NK-92 (cell line): ENCODE results near the gene ZSCAN2.

Experiments
- DNase-seq: peaks from one replicate; lab custom pipeline; 2025; ENCODE audit not compliant: unreplicated experiment; lab: John Stamatoyannopoulos, UW

ZSCAN2 gene

DNA sequence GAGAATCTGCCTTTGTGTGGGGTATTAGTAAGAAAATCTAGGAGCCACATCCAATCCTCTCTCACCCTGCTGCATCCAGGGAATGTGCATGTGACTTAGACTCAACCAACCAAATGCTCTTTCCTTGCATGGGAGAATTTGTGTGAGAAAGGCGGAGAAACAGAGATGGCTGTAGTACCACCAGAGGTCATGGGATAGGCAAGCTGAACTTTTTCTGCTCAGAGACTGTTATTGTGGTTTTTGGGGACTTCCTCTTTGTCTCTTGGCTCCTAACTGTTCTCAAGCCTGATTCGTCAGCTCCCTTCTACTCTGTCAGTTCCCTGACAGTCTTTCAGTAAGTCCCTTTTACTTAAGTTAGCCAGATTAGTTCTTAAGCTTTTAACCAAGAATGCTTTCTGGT is 2.6 kb upstream of the ZSCAN2 start:
- DNase-seq, result no peak

- DNase-seq, result no peak
Observed at GRCh38 chr15:84598993-84599392, 1.8 kb upstream of the ZSCAN2 start.

DNA sequence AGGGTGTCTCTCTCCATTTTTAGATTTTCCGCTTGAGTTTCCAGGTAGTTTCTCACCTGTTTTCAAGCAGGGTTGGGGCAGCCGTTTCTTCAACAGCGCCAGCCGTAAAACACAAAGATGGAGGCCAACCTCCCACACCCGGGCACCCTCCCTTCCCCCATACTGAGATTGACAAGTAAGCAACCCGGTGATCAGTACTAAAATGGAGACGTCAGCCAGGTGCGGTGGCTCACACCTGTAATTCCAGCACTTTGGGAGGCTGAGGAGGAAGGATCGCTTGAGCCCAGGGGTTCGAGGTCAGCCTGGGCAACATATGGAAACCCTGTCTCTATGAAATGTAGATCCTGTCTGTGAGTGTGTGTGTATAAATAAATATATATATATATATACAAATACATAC is 903 bp upstream of the ZSCAN2 start:
- no peak for DNase-seq

DNA sequence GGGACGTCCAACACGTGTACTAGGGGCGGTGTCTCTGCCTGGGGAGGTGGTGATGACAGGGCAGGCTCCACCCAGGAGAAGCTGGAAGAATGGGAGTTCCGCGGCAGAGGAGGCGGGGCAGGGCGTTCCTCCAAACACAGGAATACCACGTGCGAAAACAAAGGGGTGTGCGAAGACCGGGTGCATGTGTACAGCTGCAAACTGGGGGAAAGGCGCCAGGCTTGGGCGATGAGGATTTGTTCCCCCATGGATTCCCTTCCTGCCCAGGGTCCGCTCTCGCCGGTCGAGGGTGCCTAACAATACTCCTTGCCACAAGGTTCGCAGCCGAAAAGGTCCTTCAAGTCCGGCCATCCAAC is 500 bp upstream of the ZSCAN2 start:
- DNase-seq, result no peak

- DNase-seq, result no peak
Observed at GRCh38 chr15:84601555-84601838, 688 bp downstream of the ZSCAN2 start.

DNA sequence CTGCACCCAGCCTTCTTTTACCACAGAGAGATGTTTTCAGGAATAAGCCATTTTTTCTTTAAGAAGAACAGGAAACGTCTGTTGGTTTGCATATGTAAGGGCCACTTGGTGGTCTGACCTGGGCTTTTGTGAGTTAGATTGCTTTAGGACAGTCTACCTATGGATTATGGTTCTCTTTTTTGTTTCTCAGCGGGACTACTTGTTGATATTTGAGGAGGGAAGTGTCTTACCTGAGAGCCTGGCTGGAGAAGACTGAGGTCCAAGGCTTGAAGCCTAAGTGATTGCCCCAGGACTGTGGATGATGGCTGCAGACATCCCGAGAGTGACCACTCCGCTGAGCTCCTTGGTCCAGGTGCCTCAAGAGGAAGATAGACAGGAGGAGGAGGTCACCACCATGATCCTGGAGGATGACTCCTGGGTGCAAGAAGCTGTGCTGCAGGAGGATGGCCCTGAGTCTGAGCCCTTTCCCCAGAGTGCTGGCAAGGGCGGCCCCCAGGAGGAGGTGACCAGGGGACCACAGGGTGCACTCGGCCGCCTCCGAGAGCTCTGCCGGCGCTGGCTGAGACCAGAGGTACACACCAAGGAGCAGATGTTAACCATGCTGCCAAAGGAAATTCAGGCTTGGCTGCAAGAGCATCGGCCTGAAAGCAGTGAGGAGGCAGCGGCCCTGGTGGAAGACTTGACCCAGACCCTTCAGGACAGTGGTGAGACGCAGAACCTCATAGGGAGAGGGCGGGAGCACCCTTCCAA is 3.0 kb downstream of the ZSCAN2 start:
- no peak for DNase-seq

DNA sequence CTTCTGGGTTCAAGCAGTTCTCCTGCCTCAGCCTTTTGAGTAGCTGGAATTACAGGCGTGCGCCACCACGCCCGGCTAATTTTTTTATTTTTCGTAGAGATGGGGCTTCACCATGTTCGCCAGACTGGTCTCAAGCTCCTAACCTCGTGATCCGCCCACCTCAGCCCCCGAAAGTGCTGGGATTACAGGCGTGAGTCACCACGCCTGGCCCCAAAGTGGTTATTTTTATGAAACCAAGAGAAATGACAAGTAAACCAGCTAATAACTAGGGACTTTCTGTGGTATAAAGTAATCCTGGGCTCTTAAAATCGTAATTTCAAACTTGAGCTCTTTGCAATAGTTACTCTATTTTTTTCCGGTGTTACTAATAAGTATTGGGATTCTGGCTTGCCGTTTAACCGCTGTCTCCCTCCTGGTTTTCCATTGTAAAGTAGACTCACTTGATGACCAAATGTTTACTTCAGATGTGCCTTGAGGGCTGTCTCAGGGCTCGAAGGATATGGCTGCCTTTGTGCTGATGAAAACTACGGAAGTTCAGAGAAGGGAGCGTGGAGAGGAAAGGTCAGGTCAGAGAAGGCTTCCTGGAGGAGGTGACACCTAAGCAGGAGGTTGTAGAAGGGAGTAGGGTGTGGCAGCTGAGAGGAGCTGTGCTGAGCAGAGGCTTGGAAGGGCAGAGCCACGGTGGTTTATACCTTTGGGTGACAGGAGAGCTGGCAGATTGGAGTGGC is 4.2 kb downstream of the ZSCAN2 start:
- no peak for DNase-seq

DNA sequence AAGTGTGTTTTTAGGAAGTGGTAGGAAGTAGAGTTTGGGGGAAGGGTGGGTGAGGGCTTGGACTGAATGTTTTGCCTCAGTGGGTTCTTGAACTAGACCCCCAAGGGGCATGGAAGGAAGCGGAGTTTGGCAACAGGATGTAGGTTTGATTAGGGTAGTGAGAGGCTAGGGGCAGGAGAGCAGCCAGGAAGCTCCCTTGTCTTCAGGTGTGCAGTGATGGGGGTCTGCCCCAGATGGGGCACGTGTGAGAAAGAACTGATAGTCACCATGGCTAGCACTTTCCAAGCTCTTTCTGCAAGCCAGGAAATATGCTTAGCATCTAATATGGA is 4.7 kb downstream of the ZSCAN2 start:
- no peak for DNase-seq

DNA sequence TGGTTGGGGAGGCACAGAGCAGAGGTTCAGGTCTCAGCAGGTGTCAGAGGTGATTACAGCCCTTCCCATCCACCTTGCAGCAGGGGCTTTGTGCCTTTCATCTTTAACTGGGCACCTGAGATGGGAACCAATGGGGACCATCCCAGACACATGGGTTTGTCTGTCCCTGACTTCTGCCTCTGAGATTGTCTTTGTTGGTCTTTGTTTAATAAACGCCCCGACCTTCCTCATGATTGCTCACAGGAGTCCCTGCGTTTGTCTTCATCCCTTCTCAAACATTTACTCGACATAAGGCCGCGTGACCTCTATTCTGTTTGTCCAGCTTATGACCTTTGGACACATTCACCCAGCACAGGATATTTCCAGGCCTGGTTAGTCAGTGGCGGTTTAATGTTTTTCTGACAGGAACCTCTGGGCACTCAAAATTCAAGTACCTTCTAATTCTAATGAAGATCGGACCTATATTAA is 5.9 kb downstream of the ZSCAN2 start:
- DNase-seq, result no peak

DNA sequence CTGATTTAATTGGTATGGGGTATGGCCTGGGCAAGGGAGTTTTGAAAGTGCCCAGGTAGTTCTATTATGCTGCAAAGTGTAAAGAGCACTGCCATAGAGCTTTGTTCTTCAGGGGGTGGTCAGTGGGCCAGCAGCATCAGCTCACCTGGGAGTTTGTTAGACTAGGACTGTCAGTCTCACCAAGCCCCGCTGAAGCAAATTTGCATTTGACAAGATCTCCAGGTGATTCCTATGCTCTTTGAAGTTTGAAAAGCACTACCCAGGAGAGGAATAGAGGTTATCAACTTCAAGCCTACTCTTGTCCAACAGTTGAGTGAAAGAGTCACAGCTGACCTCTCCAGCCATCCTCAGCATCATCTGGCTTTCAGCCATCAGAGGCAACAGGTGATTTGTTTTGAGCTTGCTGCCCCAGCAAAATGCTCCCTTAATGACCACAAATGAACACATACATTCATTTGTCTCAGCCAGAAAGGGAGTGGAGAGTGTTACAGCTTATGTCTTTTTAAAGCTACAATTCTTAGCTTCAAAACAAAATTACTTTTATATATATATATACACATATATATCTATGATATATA is 8.0 kb downstream of the ZSCAN2 start:
- no peak for DNase-seq

- DNase-seq, result no peak
Observed at GRCh38 chr15:84609818-84610525, 9.2 kb downstream of the ZSCAN2 start.

DNA sequence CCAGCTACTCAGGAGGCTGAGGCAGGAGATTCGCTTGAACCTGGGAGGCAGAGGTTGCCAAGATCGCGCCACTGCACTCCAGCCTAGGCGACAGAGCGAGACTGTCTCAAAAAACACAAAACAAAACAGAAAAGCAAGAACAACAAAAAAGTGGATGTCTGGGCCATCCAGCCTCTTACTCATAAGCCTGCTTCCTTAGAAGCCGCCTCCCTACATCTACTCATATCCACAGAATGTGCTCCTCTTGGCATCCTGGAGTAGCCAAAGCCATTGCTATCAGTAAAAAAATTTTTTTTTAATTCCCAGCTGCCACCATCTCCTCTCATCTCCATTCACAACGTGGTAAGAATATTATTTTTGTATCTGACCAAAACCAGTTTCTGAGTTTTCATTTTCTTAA is 10.8 kb downstream of the ZSCAN2 start:
- no peak for DNase-seq

DNA sequence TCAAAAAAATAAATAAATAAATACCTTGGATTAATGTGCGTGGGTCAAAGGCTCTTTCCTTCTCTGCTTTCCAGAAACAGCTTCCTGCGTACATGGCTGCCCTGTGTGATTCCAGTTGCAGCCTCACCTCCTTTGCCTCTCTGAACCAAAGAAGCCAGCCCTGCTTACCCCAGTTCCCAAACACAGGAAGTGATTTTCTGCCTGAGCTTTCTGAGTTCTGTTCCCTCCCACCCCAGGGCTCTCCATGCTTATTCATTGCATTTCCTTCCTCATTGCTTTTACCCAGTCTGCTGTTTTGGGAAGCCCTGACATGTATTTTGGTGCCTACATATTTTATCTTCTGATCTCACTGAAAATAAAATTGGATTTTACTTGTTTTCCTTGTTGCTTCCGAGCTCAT is 15.4 kb downstream of the ZSCAN2 start:
- DNase-seq, result no peak

DNA sequence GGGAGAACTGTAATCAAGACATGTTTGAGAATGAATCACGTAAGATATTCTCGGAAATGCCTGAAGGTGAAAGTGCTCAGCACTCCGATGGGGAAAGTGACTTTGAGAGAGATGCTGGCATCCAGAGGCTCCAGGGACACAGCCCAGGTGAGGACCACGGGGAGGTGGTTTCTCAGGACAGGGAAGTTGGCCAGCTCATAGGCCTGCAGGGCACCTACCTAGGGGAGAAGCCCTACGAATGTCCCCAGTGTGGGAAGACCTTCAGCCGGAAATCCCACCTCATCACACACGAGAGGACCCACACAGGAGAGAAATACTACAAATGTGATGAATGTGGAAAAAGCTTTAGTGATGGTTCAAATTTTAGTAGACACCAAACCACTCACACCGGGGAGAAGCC is 19.8 kb downstream of the ZSCAN2 start:
- no peak for DNase-seq

- DNase-seq, result no peak
Observed at GRCh38 chr15:84621358-84621979, 20.7 kb downstream of the ZSCAN2 start.

GRCh38 chr15:84624359-84624758 is 23.6 kb downstream of the ZSCAN2 start:
- no peak for DNase-seq

DNA sequence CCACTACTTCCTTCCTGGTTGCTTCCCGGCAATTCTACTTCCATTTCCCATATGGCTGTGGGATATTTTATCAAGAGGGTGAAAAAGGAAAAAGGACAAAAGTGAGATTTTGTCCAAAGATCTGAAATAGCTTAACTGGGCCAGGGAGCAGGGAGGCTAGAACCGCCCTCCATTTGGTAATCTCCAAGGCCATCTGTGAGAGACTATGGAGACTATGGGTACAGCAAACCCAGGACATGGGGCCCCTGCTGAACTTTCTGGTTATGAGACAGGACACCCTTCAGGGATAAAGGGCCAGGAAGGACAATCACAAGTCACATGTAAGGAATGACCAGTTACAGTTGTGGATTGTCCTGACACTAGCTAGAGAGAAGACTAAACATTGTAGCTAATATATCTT is 24.3 kb downstream of the ZSCAN2 start:
- DNase-seq, result no peak

DNA sequence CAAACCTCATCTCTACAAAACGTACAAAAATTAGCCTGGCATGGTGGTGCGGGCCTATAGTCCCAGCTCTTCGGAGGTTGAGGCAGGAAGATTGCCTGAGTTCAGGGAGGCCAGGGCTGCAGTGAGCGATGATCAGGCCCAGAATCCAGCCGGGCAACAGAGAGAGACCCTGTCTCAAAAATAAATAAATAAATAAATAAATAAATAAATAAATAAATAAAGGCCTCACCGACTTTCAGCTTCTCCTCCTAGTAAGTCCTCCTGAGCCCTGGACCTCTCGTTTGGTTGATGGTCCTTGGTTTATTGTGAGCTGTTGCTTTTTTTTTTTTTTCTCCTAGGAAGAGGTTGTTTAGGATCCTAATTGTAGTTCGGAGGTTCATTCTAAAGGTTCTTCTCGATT is 28.2 kb downstream of the ZSCAN2 start:
- DNase-seq, result no peak

- DNase-seq, result no peak
Observed at GRCh38 chr15:84631706-84632272, 31.0 kb downstream of the ZSCAN2 start.

GRCh38 chr15:84633311-84634227 is 32.8 kb downstream of the ZSCAN2 start:
- DNase-seq, result no peak
